Measurements from ENCODE around the gene SLC34A3. TPM values are rescaled to one million over a fixed set of nuclear protein-coding genes. Genes with fewer than 3 reads are reported as not detected.

The SLC34A3 gene
- total and polyA plus RNA-seq, 2 of the 8 experiments (the other 6 are each of a cell fraction or from before 2014, with no cell fraction given): 0.08 TPM; not detected in 1

- POLR2A ChIA-PET (ENCODE audit: partially characterized antibody): interaction anchor here (1.1 to 69.9 kb wide), 5 partner anchors 8 to 37 kb away, joined by 4 to 1462 read pairs (median 7); partner anchors contain the start of genes ANAPC2, NDOR1, NELFB and SSNA1
- no peak for TF ChIP-seq TEAD4 (IDR thresholded peaks at IDR 0.05; ENCODE audit: low read depth, low read length)
- no peak for TF ChIP-seq NRF1 (IDR thresholded peaks at IDR 0.05; ENCODE audit: low read depth, low read length)
- no peak for TF ChIP-seq SRF (IDR thresholded peaks at IDR 0.05; ENCODE audit: low read depth, low read length)
- no peak for TF ChIP-seq CEBPB (IDR thresholded peaks at IDR 0.05; ENCODE audit: low read depth, low read length)
- TF ChIP-seq RNF2 (IDR thresholded peaks at IDR 0.05; ENCODE audit: borderline replicate concordance, low read depth, low read length, missing control alignments, poor library complexity, severe bottlenecking): no peak
- no peak for TF ChIP-seq ATF2 (IDR thresholded peaks at IDR 0.05; ENCODE audit: low read length)
- TF ChIP-seq RFX5 (IDR thresholded peaks at IDR 0.05; ENCODE audit: borderline replicate concordance, low read depth, low read length): no peak
- TF ChIP-seq KDM4A (IDR thresholded peaks at IDR 0.05; ENCODE audit: low read depth, low read length, severe bottlenecking): no peak
- TF ChIP-seq RXRA (IDR thresholded peaks at IDR 0.05; ENCODE audit: insufficient read depth, low read depth, low read length): no peak
- no peak for TF ChIP-seq FOSL1 (IDR thresholded peaks at IDR 0.05; ENCODE audit: insufficient read depth, low read depth, low read length)
Measured at GRCh38 chr9:137225699-137226331, 4.9 kb upstream of the SLC34A3 start.

More at GRCh38 chr9:137225699-137226331, 4.9 kb upstream of the SLC34A3 start:
- no peaks in the 10 kb centered on the region for H3K36me3 ChIP-seq (ENCODE audit: control insufficient read depth in 2 of 4, insufficient read depth in 4 of 4, low read length in 3 of 4)
- no peaks in the 10 kb centered on the region for H3K79me2 ChIP-seq (ENCODE audit: control insufficient read depth in 1 of 2, insufficient read depth in 2 of 2, low read length in 2 of 2)
- peak overlapping the region; percentile 91 for H4K91ac ChIP-seq (replicated peaks; ENCODE audit: insufficient read length, low read length)
- H3K23ac ChIP-seq (ENCODE audit: insufficient read length): no peak overlapping the region
- H3K4me1 ChIP-seq (replicated peaks in 1 of 4; ENCODE audit: control insufficient read depth in 3 of 4, insufficient read depth in 4 of 4, low read length in 3 of 4): peaks cover 0 to 24% (median 10%) of the 10 kb centered on the region in 4 experiments; a peak in 5 of 7 replicates
- no peak overlapping the region for H3K27ac ChIP-seq (ENCODE audit: low read depth, low read length)
- H2AK5ac ChIP-seq (ENCODE audit: low read depth, low read length): peak overlapping the region; percentile 70; the same call in 1 of the 2 replicates
- H3K23me2 ChIP-seq (ENCODE audit: low read depth, low read length): peaks cover 18% of the 10 kb centered on the region; the same call in 1 of the 2 replicates
- peak overlapping the region; percentile 68; the same call in 1 of the 2 replicates for H2BK12ac ChIP-seq (ENCODE audit: low read depth, low read length)
- H3K18ac ChIP-seq (ENCODE audit: extremely low read depth, low read length): no peak overlapping the region
- peak overlapping the region; percentile 90 for H2BK5ac ChIP-seq (ENCODE audit: low read depth, low read length)
- H3K9me3 ChIP-seq (ENCODE audit: insufficient read depth in 2 of 2, low read depth in 1 of 2, low read length in 1 of 2): no peaks in the 10 kb centered on the region
- no peaks in the 10 kb centered on the region; a peak in 2 of 7 replicates for H3K27me3 ChIP-seq (replicated peaks in 1 of 4; ENCODE audit: control insufficient read depth in 3 of 4, extremely low read depth in 1 of 4, insufficient read depth in 3 of 4, low read length in 3 of 4)
- no peaks in the 10 kb centered on the region for H4K20me1 ChIP-seq (replicated peaks in 1 of 2; ENCODE audit: control insufficient read depth in 1 of 2, insufficient read depth in 2 of 2, low read length in 2 of 2)
- 88% methylated on average over 21 of the region's 21 CpGs; no CpG with 5 or more reads in 1 of the 2 experiments for WGBS, 2 experiments (ENCODE audit: extremely low coverage in 1 of 2, insufficient coverage in 1 of 2, insufficient read length in 1 of 2, insufficient replicate concordance in 2 of 2, low coverage in 1 of 2, low lambda C conversion rate in 2 of 2, missing lambda C conversion rate in 1 of 2)
- peak overlapping the region; percentile 85 for H3K4ac ChIP-seq (replicated peaks; ENCODE audit: insufficient read length, low read depth, low read length)
- H2BK15ac ChIP-seq (ENCODE audit: low read length): no peak overlapping the region
- H3K14ac ChIP-seq (ENCODE audit: insufficient read length): no peak overlapping the region
- H3K4me3 ChIP-seq (ENCODE audit: extremely low read depth in 1 of 4, insufficient read depth in 2 of 4, low read depth in 3 of 4, low read length in 4 of 4): no peak overlapping the region
- H2BK20ac ChIP-seq (ENCODE audit: low read length): no peak overlapping the region
- no peak overlapping the region for H2AFZ ChIP-seq (ENCODE audit: low read length)
- DNase-seq (ENCODE audit: low read depth in 1 of 2, low spot score in 2 of 2) (no peak), FAIRE-seq (no peak)
- no peak overlapping the region for H2BK120ac ChIP-seq (replicated peaks; ENCODE audit: low read depth, low read length)
- H3K9ac ChIP-seq (replicated peaks in 1 of 4; ENCODE audit: extremely low read depth in 1 of 4, low read depth in 3 of 4, low read length in 3 of 4): no peak overlapping the region
- H4K5ac ChIP-seq (ENCODE audit: insufficient read length, low read depth, low read length): no peak overlapping the region
- no peak overlapping the region for H3K56ac ChIP-seq (replicated peaks; ENCODE audit: insufficient read length, low read depth, low read length)
- no peak overlapping the region for H3K4me2 ChIP-seq (ENCODE audit: insufficient read depth in 1 of 2, low read depth in 2 of 2, low read length in 2 of 2)
- H3K79me1 ChIP-seq (ENCODE audit: low read depth, low read length): no peaks in the 10 kb centered on the region
- CTCF ChIA-PET (ENCODE audit: partially characterized antibody): interaction anchor here (1.0 to 20.2 kb wide), 16 partner anchors 13 to 438 kb away, joined by 3 to 204 read pairs (median 6); partner anchors contain the start of genes ANAPC2, LRRC26, SAPCD2 and SSNA1
- peak overlapping the region; percentile 51 for H4K8ac ChIP-seq (ENCODE audit: extremely low read depth, insufficient read depth, low read length)

Measured in H1 (cell line).